A673 (cell line): ENCODE data around the gene ARHGAP8. TPM values are rescaled to one million over a fixed set of nuclear protein-coding genes. Genes with fewer than 3 reads are reported as not detected.

Experiments used
- BruUV-seq: library from RNA; stranded (reverse); fragments of 400-500 nt; replicated peaks from 2 replicates; lab custom pipeline; 2021; lab: Mats Ljungman, UMichigan
- CTCF ChIA-PET: fragments of 300-600 bp; sonication (Branson Sonifier 250); formaldehyde crosslinking; loops from one replicate; lab custom pipeline; 2022; ENCODE audit warnings: antibody characterized with exemption; lab: Charles Lee
- POLR2A ChIA-PET: fragments of 300-600 bp; sonication (Branson Sonifier 250); formaldehyde crosslinking; loops from one replicate; lab custom pipeline; 2022; ENCODE audit warnings: antibody characterized with exemption; ENCODE audit not compliant: low non-redundant PET; lab: Charles Lee
- DNase-seq: peaks from one replicate; pipeline ENCODE4 v3.0.0-alpha.2; 2015; ENCODE audit warnings: low spot score
- H3K27ac ChIP-seq: fragments of 200-600 bp; sonication (generic); 2 replicates; pipeline ENCODE4 v1.5.1; 2016; ENCODE audit warnings: mixed run types, low read depth, mild to moderate bottlenecking, mixed read lengths, antibody characterized with exemption, low read length; ENCODE audit not compliant: poor library complexity, severe bottlenecking
- H3K27me3 ChIP-seq: fragments of 200-600 bp; sonication (generic); replicated peaks from 2 replicates; pipeline ENCODE4 v1.6.1; 2017; ENCODE audit warnings: mixed run types, low read depth, mild to moderate bottlenecking, mixed read lengths, antibody characterized with exemption, low read length; ENCODE audit not compliant: insufficient read depth, poor library complexity
- H3K36me3 ChIP-seq: fragments of 200-600 bp; sonication (generic); 2 replicates; pipeline ENCODE4 v1.6.1; 2016; ENCODE audit warnings: mixed run types, mild to moderate bottlenecking, mixed read lengths, antibody characterized with exemption, low read length; ENCODE audit not compliant: insufficient read depth, poor library complexity, severe bottlenecking
- H3K4me1 ChIP-seq: fragments of 200-600 bp; sonication (generic); 2 replicates; pipeline ENCODE4 v1.6.1; 2017; ENCODE audit warnings: mixed run types, mild to moderate bottlenecking, mixed read lengths, antibody characterized with exemption, low read length; ENCODE audit not compliant: insufficient read depth, poor library complexity, severe bottlenecking
- H3K4me3 ChIP-seq: fragments of 200-600 bp; sonication (generic); 2 replicates; pipeline ENCODE4 v1.5.1; 2016; ENCODE audit warnings: low read depth, mixed run types, mild to moderate bottlenecking, mixed read lengths, low read length; ENCODE audit not compliant: poor library complexity, severe bottlenecking
- H3K9me3 ChIP-seq: fragments of 200-600 bp; sonication (generic); 2 replicates; pipeline ENCODE4 v1.6.1; 2016; ENCODE audit warnings: mixed run types, low read depth, mild to moderate bottlenecking, mixed read lengths, antibody characterized with exemption, low read length; ENCODE audit not compliant: poor library complexity, severe bottlenecking
- CTCF ChIP-seq: fragments of 300-800, 200-600 bp; sonication (generic); conservative IDR thresholded peaks from 2 replicates; pipeline ENCODE4 v1.5.1; 2017; ENCODE audit warnings: low read depth, mild to moderate bottlenecking, antibody characterized with exemption, low read length, moderate library complexity, mixed read lengths
- EZH2 ChIP-seq: fragments of 200-600 bp; sonication (generic); IDR thresholded peaks from 2 replicates; pipeline ENCODE4 v1.6.1; 2017; ENCODE audit warnings: borderline replicate concordance, low read depth, mild to moderate bottlenecking, mixed read lengths, antibody characterized with exemption, low read length; ENCODE audit not compliant: poor library complexity, severe bottlenecking
- intact Hi-C: fragments of 100-400 bp; cut with micrococcal nuclease; formaldehyde crosslinking; loops from one replicate; pipeline ENCODE4 v1.10.0; 2022; ENCODE audit not compliant: unreplicated experiment
- total RNA-seq: library from RNA; stranded (reverse); gene quantifications from 2 replicates; pipeline ENCODE4 v1.2.3, GENCODE V29; 2021

ARHGAP8 gene
- total RNA-seq, 1 experiment from 2014 or later = not detected

GRCh38 chr22:44740307-44740706, 12.1 kb upstream of the ARHGAP8 start:
- no peak for DNase-seq
- H3K9me3 ChIP-seq = no peaks in the 10 kb centered on the region
- intact Hi-C loops = no loop called here
- POLR2A ChIA-PET = no interaction called here
- TF ChIP-seq EZH2 (no peak), CTCF (no peak)
- CTCF ChIA-PET = no interaction called here
- H3K4me1 ChIP-seq = no peaks in the 10 kb centered on the region
- peaks cover 37% of the 10 kb centered on the region for H3K27me3 ChIP-seq
- H3K27ac ChIP-seq = no peak overlapping the region
- no peak overlapping the region for H3K4me3 ChIP-seq
- H3K36me3 ChIP-seq = no peaks in the 10 kb centered on the region
- no TSS peak for BruUV-seq

DNA sequence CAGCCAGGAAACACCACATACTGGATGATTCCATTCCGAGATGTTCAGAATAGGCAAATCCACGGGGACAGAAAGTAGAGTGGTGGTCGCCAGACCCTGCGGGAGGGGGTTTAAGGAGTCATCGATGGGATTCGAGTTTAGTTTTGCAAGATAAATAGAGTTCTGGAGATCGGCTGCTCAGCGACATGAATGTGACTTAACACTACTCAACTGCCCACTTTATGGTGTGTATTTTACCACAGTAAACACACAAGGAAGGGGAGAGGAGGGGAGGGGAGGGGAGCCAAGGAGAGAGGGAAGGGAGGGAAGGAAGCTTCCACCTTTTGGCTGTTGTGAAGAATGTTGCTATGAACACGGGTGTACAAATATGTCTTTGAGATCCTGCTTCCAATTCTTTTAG, 10.4 kb upstream of the ARHGAP8 start:
- ChIA-PET POLR2A (no interaction called here), CTCF (no interaction called here)
- TF ChIP-seq CTCF (no peak), EZH2 (no peak)
- Histone ChIP-seq H3K4me1 (no peaks in the 10 kb centered on the region), H3K4me3 (no peak overlapping the region), H3K36me3 (no peaks in the 10 kb centered on the region), H3K27me3 (peaks cover 34% of the 10 kb centered on the region), H3K9me3 (no peaks in the 10 kb centered on the region), H3K27ac (no peak overlapping the region)
- BruUV-seq = no TSS peak
- intact Hi-C loops = no loop called here
- DNase-seq = no peak

GRCh38 chr22:44743247-44743646, 9.1 kb upstream of the ARHGAP8 start:
- POLR2A ChIA-PET = no interaction called here
- no peak overlapping the region for H3K27ac ChIP-seq

More at GRCh38 chr22:44743247-44743646, 9.1 kb upstream of the ARHGAP8 start:
- Histone ChIP-seq H3K4me1 (no peaks in the 10 kb centered on the region), H3K9me3 (no peaks in the 10 kb centered on the region), H3K27me3 (peaks cover 21% of the 10 kb centered on the region), H3K4me3 (no peak overlapping the region), H3K36me3 (no peaks in the 10 kb centered on the region)
- no TSS peak for BruUV-seq
- CTCF ChIA-PET = no interaction called here
- intact Hi-C loops = no loop called here
- no peak for DNase-seq
- TF ChIP-seq CTCF (no peak), EZH2 (no peak)
